Measurements from ENCODE around the gene FBLN1.

DNA sequence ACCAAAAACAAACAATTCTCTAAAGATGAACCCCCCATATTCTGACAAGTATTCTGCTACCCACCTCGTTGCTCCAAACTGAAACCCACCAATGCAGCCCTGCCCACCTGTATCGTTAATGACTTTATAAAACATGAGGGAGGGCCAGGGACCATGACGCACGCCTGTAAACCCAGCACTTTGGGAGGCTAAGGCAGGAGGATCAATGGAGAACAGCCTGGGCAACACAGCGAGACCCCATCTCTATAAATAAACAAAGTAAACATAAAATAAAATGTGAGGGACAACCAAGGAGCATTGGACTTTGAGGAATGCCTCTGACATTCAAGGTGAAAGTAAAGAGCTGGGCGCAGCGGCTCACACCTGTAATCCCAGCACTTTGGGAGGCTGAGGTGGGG, 129.2 kb downstream of the FBLN1 start:
- no peak for TF ChIP-seq FOXM1 (IDR thresholded peaks at IDR 0.05; ENCODE audit: low read depth)
- TF ChIP-seq FOXM1 (CRISPR knock-in tag; IDR thresholded peaks at IDR 0.05; ENCODE audit: low read depth): no peak
- no peak for TF ChIP-seq SRF (CRISPR knock-in tag; IDR thresholded peaks at IDR 0.05)
- TF ChIP-seq ZNF12 (CRISPR knock-in tag; IDR thresholded peaks at IDR 0.05): no peak
- TF ChIP-seq, protein P1, sequence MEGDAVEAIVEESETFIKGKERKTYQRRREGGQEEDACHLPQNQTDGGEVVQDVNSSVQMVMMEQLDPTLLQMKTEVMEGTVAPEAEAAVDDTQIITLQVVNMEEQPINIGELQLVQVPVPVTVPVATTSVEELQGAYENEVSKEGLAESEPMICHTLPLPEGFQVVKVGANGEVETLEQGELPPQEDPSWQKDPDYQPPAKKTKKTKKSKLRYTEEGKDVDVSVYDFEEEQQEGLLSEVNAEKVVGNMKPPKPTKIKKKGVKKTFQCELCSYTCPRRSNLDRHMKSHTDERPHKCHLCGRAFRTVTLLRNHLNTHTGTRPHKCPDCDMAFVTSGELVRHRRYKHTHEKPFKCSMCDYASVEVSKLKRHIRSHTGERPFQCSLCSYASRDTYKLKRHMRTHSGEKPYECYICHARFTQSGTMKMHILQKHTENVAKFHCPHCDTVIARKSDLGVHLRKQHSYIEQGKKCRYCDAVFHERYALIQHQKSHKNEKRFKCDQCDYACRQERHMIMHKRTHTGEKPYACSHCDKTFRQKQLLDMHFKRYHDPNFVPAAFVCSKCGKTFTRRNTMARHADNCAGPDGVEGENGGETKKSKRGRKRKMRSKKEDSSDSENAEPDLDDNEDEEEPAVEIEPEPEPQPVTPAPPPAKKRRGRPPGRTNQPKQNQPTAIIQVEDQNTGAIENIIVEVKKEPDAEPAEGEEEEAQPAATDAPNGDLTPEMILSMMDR (IDR thresholded peaks at IDR 0.05 in 2 of 3, conservative IDR thresholded peaks at IDR 0.05 in 1 of 3; ENCODE audit: insufficient read depth in 2 of 3, low read depth in 1 of 3, low read length in 3 of 3): no peak
- no peak for TF ChIP-seq TFAM (CRISPR knock-in tag; conservative IDR thresholded peaks at IDR 0.05)
- TF ChIP-seq CHD2 (IDR thresholded peaks at IDR 0.05; ENCODE audit: low read depth, low read length): no peak

Data from K562 (cell line).